HepG2 (cell line): ENCODE results near the gene TRMU. TPM values are rescaled to one million over a fixed set of nuclear protein-coding genes. Genes with fewer than 3 reads are reported as not detected.
A peak's percentile ranks its signal among the peaks of the same experiment; 100 is the strongest.

Experiments used
- FOXA1 ChIP-seq, 2 experiments: fragments of 450-650 bp in 1 of 2; sonication (generic) in 1 of 2; formaldehyde crosslinking in 1 of 2; IDR thresholded peaks; 2 replicates each; pipeline versions ENCODE4 v1.4.0 to v1.6.1; 2016 to 2020; ENCODE audit warnings: missing genetic modification reagents in 1 of 2
- FOXO4 ChIP-seq: sonication (generic); formaldehyde crosslinking; conservative IDR thresholded peaks from 2 replicates; pipeline ENCODE4 v1.8.1; 2023; ENCODE audit warnings: missing genetic modification reagents
- GABPA ChIP-seq, 2 experiments: IDR thresholded peaks; 2 replicates each; pipeline ENCODE4 v1.6.1; 2011 to 2016; ENCODE audit warnings: low read depth in 2 of 2, low read length in 1 of 2, missing biosample characterization in 1 of 2, missing genetic modification characterization in 1 of 2
- GFI1 ChIP-seq: sonication (generic); formaldehyde crosslinking; IDR thresholded peaks from 2 replicates; pipeline ENCODE4 v1.5.0; 2020; ENCODE audit warnings: missing genetic modification reagents, mild to moderate bottlenecking, borderline replicate concordance
- HNF1B ChIP-seq: sonication (generic); formaldehyde crosslinking; IDR thresholded peaks from 2 replicates; pipeline ENCODE4 v1.5.1; 2020; ENCODE audit warnings: mild to moderate bottlenecking, moderate library complexity, missing genetic modification reagents
- HNRNPL ChIP-seq: fragments of 200-400 bp; formaldehyde crosslinking; IDR thresholded peaks from 2 replicates; pipeline ENCODE4 v1.6.1; 2017; ENCODE audit warnings: mild to moderate bottlenecking, low read depth, low read length
- JDP2 ChIP-seq: sonication (generic); formaldehyde crosslinking; IDR thresholded peaks from 2 replicates; pipeline ENCODE4 v1.8.1; 2022; ENCODE audit warnings: missing genetic modification reagents, borderline replicate concordance
- KDM2A ChIP-seq: sonication (generic); formaldehyde crosslinking; IDR thresholded peaks from 2 replicates; pipeline ENCODE4 v1.4.0; 2020; ENCODE audit warnings: low read depth, missing genetic modification reagents, borderline replicate concordance
- RBM22 ChIP-seq: fragments of 200-400 bp; formaldehyde crosslinking; optimal IDR thresholded peaks from 2 replicates; pipeline ENCODE3; 2017; ENCODE audit warnings: mild to moderate bottlenecking, low read length, moderate library complexity
- RBM39 ChIP-seq: fragments of 200-400 bp; formaldehyde crosslinking; IDR thresholded peaks from one replicate; pipeline ENCODE4 v1.6.1; 2018; ENCODE audit warnings: antibody characterized with exemption, mild to moderate bottlenecking, low read depth, low read length; ENCODE audit not compliant: poor library complexity, severe bottlenecking
- RERE ChIP-seq: IDR thresholded peaks from 2 replicates; pipeline ENCODE4 v1.6.1; 2016; ENCODE audit warnings: low read depth, missing genetic modification reagents, missing compliant biosample characterization
- ZBTB20 ChIP-seq: sonication (generic); formaldehyde crosslinking; IDR thresholded peaks from 2 replicates; pipeline ENCODE4 v1.8.1; 2023; ENCODE audit warnings: missing genetic modification reagents, low read depth, mild to moderate bottlenecking, borderline replicate concordance
- ZFP62 ChIP-seq: sonication (generic); formaldehyde crosslinking; IDR thresholded peaks from 2 replicates; pipeline ENCODE4 v1.4.0; 2020; ENCODE audit warnings: missing genetic modification reagents
- ZFY ChIP-seq: sonication (generic); formaldehyde crosslinking; IDR thresholded peaks from 2 replicates; pipeline ENCODE4 v1.4.0; 2020; ENCODE audit warnings: missing genetic modification reagents
- ZIK1 ChIP-seq: sonication (generic); formaldehyde crosslinking; IDR thresholded peaks from 2 replicates; pipeline ENCODE4 v1.5.0; 2020; ENCODE audit warnings: mild to moderate bottlenecking, low read depth, missing genetic modification reagents, borderline replicate concordance
- ZNF253 ChIP-seq: sonication (generic); formaldehyde crosslinking; IDR thresholded peaks from 2 replicates; pipeline ENCODE4 v1.8.0; 2022; ENCODE audit warnings: mild to moderate bottlenecking, missing genetic modification reagents, borderline replicate concordance
- ZNF30 ChIP-seq: sonication (generic); formaldehyde crosslinking; IDR thresholded peaks from 2 replicates; pipeline ENCODE4 v1.5.0; 2020; ENCODE audit warnings: mild to moderate bottlenecking, missing genetic modification reagents
- ZNF570 ChIP-seq: sonication (generic); formaldehyde crosslinking; IDR thresholded peaks from 2 replicates; pipeline ENCODE4 v1.4.0; 2020; ENCODE audit warnings: mild to moderate bottlenecking, missing genetic modification reagents, borderline replicate concordance
- ZNF691 ChIP-seq: sonication (generic); formaldehyde crosslinking; IDR thresholded peaks from 2 replicates; pipeline ENCODE4 v1.4.0; 2020; ENCODE audit warnings: missing genetic modification reagents, low read depth, mild to moderate bottlenecking, borderline replicate concordance
- ZSCAN12 ChIP-seq: sonication (generic); formaldehyde crosslinking; IDR thresholded peaks from 2 replicates; pipeline ENCODE4 v1.9.0; 2021; ENCODE audit warnings: mild to moderate bottlenecking, missing genetic modification reagents
- polyA plus RNA-seq, 8 experiments: library from polyadenylated mRNA; depleted of rRNA in 3 of 8; stranded (reverse) in 7 of 8; unstranded in 1 of 8; fragments of >200 nt; fragmentation: Illumina TruSeq in 4 of 8; extraction: Trizol in 4 of 8; gene quantifications; 2 replicates each; pipeline versions ENCODE4 v1.2.1 to v1.2.3, GENCODE V29; 2011 to 2016; ENCODE audit warnings: low read depth in 4 of 8, missing spikeins in 1 of 8, mixed read lengths in 1 of 8; ENCODE audit not compliant: insufficient read depth in 1 of 8
- total RNA-seq, 5 experiments: library from RNA; depleted of rRNA; stranded (reverse); fragments of >200 nt; fragmentation: Illumina TruSeq; extraction: Trizol; gene quantifications; 2 replicates each; pipeline ENCODE4 v1.2.3, GENCODE V29; 2016; ENCODE audit warnings: low read depth in 1 of 5

Gene TRMU
- total and polyA plus RNA-seq, 2 of the 13 experiments (the other 11 are each of a cell fraction or from before 2014, with no cell fraction given) = 31.0 to 50.2 TPM

- no peak for TF ChIP-seq RBM22
- TF ChIP-seq FOXO4 = no peak
- TF ChIP-seq RERE = no peak
- TF ChIP-seq KDM2A = peak; percentile 13
- TF ChIP-seq ZSCAN12 (CRISPR knock-in tag) = no peak
- TF ChIP-seq ZNF691 (CRISPR knock-in tag) = no peak; the same call in 1 of the 2 replicates
- TF ChIP-seq ZFP62 (CRISPR knock-in tag) = no peak
- no peak for TF ChIP-seq HNF1B (CRISPR knock-in tag)
- no peak for TF ChIP-seq ZIK1 (CRISPR knock-in tag)
- peak; percentile 23 for TF ChIP-seq RBM39
- no peak for TF ChIP-seq GABPA (IDR thresholded peaks at IDR 0.05; ENCODE audit: low read depth, low read length)
- TF ChIP-seq GABPA (CRISPR knock-in tag; IDR thresholded peaks at IDR 0.05; ENCODE audit: low read depth) = no peak
- TF ChIP-seq FOXA1 (IDR thresholded peaks at IDR 0.05) = no peak
- TF ChIP-seq FOXA1 (CRISPR knock-in tag; IDR thresholded peaks at IDR 0.05) = no peak
- TF ChIP-seq GFI1 (CRISPR knock-in tag) = no peak
- no peak for TF ChIP-seq ZNF570 (CRISPR knock-in tag)
- no peak for TF ChIP-seq ZNF30 (CRISPR knock-in tag)
- TF ChIP-seq HNRNPL = peak; percentile 92; the same call in 1 of the 2 replicates
- no peak for TF ChIP-seq JDP2 (CRISPR knock-in tag)
- TF ChIP-seq ZBTB20 (CRISPR knock-in tag) = peak; percentile 53; the same call in 1 of the 2 replicates
- no peak for TF ChIP-seq ZNF253 (CRISPR knock-in tag)
- TF ChIP-seq ZFY (CRISPR knock-in tag) = 0 out of 2 replicates have a peak, but pooled peaks have one; percentile 34
Measured at GRCh38 chr22:46378426-46379065, 43.0 kb downstream of the TRMU start (continued).
